Measurements from ENCODE around the gene ATPAF1.
"Not testable (repeated sequence)": the region's sequence is repeated elsewhere in the genome, so short reads cannot be mapped to it uniquely, and the experiment has no call there.

Gene ATPAF1

DNA sequence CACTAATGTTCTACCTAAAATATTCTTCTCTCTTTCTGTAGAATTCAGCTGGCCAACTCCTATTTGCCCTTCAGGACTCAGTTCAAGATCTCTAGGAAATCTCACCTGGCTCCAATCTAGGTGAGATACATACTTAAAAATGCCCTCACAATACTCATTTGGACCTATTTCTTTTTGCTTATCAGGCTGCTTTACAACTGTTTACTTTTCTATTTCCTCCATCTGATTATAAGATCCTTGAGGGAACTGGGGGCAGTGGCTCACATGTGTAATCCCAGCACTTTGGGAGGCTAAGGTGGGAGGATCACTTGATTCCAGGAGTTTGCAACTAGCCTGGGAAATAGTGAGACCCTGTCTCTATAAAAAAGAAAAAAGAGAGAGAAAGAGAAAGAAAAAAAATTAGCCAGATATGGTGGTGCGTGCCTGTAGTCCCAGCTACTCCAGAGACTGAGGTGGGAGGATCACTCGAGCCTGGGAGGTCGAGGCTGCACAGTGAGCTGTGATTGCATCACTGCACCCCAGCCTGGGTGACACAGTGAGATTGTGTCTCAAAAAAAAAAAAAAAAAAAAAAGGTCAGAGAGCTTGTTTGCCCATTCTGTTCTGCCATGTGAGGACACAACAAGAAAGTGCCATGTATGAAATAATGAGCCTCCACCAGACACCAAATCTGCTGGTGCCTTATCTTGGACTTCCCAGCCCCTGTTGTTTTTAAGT is 35.9 kb upstream of the ATPAF1 start:
- no peaks in the 10 kb centered on the region for H3K9me3 Mint-ChIP-seq
- no peaks in the 10 kb centered on the region for H3K4me1 Mint-ChIP-seq
- TF ChIP-seq, protein P1, sequence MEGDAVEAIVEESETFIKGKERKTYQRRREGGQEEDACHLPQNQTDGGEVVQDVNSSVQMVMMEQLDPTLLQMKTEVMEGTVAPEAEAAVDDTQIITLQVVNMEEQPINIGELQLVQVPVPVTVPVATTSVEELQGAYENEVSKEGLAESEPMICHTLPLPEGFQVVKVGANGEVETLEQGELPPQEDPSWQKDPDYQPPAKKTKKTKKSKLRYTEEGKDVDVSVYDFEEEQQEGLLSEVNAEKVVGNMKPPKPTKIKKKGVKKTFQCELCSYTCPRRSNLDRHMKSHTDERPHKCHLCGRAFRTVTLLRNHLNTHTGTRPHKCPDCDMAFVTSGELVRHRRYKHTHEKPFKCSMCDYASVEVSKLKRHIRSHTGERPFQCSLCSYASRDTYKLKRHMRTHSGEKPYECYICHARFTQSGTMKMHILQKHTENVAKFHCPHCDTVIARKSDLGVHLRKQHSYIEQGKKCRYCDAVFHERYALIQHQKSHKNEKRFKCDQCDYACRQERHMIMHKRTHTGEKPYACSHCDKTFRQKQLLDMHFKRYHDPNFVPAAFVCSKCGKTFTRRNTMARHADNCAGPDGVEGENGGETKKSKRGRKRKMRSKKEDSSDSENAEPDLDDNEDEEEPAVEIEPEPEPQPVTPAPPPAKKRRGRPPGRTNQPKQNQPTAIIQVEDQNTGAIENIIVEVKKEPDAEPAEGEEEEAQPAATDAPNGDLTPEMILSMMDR (IDR thresholded peaks at IDR 0.05; ENCODE audit: unreplicated experiment in 3 of 3): no peak
- peaks cover 49% of the 10 kb centered on the region for H3K36me3 Mint-ChIP-seq (ENCODE audit: low read depth)
- H3K27ac Mint-ChIP-seq: no peak overlapping the region
- no peaks in the 10 kb centered on the region for H3K27me3 Mint-ChIP-seq (ENCODE audit: low read depth)
- H3K4me3 Mint-ChIP-seq: no peak overlapping the region

DNA sequence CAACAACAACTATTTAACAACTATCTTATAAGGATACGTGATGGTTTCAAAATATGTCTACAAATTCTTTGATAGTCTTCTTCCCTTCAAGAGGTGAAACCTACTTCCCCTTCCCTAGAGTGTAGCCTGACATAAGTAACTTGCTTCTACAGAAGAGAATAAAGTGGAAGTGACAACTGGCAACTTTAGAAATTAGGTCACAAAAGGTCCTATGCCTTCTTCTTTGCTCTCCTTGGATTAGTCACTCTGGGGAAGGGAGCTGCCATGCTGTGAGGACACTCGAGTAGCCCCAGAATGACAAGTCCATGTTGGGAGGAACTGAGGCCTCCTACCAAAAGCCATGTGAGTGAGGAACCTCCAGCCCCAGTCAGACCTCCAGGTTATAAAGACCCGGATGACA is 31.5 kb upstream of the ATPAF1 start:
- Mint-ChIP-seq H3K36me3 (ENCODE audit: low read depth) (peaks cover 39% of the 10 kb centered on the region), H3K4me1 (no peaks in the 10 kb centered on the region), H3K4me3 (no peak overlapping the region), H3K9me3 (no peaks in the 10 kb centered on the region), H3K27me3 (ENCODE audit: low read depth) (no peaks in the 10 kb centered on the region), H3K27ac (no peak overlapping the region)
- TF ChIP-seq, protein P1 (IDR thresholded peaks at IDR 0.05; ENCODE audit: unreplicated experiment in 3 of 3): no peak

DNA sequence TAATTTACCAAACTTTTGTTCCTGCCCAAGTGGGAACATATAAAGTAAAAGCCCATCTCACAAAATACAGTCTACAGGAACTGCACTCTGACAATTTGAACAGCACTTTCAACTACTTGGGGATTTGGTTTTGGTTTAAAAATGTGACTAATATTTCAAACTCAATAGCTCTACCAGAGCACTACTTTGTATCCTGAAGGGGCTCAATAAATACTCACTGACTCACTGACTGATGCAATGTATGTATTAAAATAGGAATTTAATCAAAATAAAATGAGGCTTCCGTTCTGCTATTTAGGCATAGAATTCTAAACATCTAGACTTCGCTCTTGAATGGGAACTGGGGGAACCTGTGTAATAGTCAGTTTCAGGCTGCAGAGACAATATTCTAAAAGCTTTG is 28.9 kb upstream of the ATPAF1 start:
- no peaks in the 10 kb centered on the region for H3K27me3 Mint-ChIP-seq (ENCODE audit: low read depth)
- no peak overlapping the region for H3K4me3 Mint-ChIP-seq
- TF ChIP-seq, protein P1 (IDR thresholded peaks at IDR 0.05; ENCODE audit: unreplicated experiment in 3 of 3): no peak
- H3K27ac Mint-ChIP-seq: no peak overlapping the region
- H3K4me1 Mint-ChIP-seq: peaks cover 15% of the 10 kb centered on the region
- H3K9me3 Mint-ChIP-seq: no peaks in the 10 kb centered on the region
- peaks cover 37% of the 10 kb centered on the region for H3K36me3 Mint-ChIP-seq (ENCODE audit: low read depth)

DNA sequence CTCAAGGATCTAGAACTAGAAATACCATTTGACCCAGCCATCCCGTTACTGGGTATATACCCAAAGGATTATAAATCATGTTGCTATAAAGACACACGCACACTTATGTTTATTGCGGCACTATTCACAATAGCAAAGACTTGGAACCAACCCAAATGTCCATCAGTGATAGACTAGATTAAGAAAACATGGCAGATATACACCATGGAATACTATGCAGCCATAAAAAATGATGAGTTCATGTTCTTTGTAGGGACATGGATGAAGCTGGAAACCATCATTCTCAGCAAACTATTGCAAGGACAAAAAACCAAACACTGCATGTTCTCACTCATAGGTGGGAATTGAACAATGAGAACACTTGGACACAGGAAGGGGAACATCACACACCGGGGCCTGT is 26.5 kb upstream of the ATPAF1 start:
- peaks cover 50% of the 10 kb centered on the region for H3K36me3 Mint-ChIP-seq (ENCODE audit: low read depth)
- not testable (repeated sequence) for H3K4me3 Mint-ChIP-seq; H3K9me3 Mint-ChIP-seq; H3K27ac Mint-ChIP-seq; H3K27me3 Mint-ChIP-seq (ENCODE audit: low read depth)
- peaks cover 38% of the 10 kb centered on the region for H3K4me1 Mint-ChIP-seq

DNA sequence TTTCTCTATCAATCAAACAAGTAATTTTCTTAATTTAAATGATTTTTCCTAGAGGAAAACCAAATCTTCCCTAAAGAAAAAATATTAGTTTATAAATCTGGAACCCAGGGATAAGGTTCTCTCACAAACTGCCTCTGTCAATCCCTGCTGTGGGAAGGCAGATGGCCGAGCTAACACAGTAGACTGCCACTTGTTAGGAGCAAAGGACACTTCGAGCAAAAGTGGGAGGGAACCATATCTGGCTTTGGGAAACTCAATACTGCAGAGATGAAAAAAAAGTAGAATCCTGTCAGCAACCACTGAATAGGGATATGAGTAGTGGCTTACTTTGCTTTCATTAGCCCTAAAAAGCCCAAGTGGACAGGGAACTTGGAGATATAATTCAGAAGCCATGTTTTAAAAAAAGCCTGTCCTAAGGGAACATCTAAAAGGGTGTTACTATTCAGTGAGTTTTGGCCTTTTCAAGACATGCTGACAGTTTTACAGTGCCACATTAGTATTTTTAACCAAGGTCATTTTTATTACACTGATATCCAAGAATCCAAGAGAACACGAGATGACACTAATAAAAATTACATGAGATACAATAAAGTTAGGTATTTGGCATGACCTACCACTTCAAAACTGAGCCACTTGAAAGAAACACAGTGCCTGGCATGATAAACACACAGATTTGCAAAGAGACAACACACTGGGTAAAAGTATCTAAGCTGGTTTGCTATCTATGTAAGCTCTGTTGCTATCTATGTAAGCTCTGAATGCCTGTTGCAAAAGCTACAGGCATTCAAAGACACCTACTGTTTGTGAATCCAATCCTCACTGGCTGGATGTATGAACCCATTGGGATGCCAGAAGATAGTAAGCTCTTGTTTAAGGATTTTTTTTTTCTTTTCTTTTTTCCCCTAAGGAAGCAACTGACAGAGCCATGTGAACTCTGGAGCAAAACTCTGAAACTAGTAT is 24.9 kb upstream of the ATPAF1 start:
- Mint-ChIP-seq H3K4me3 (no peak overlapping the region), H3K36me3 (ENCODE audit: low read depth) (peaks cover 63% of the 10 kb centered on the region), H3K27ac (no peak overlapping the region), H3K27me3 (ENCODE audit: low read depth) (no peaks in the 10 kb centered on the region), H3K9me3 (no peaks in the 10 kb centered on the region), H3K4me1 (peaks cover 54% of the 10 kb centered on the region)
- TF ChIP-seq, protein P1 (IDR thresholded peaks at IDR 0.05; ENCODE audit: unreplicated experiment in 3 of 3): no peak

DNA sequence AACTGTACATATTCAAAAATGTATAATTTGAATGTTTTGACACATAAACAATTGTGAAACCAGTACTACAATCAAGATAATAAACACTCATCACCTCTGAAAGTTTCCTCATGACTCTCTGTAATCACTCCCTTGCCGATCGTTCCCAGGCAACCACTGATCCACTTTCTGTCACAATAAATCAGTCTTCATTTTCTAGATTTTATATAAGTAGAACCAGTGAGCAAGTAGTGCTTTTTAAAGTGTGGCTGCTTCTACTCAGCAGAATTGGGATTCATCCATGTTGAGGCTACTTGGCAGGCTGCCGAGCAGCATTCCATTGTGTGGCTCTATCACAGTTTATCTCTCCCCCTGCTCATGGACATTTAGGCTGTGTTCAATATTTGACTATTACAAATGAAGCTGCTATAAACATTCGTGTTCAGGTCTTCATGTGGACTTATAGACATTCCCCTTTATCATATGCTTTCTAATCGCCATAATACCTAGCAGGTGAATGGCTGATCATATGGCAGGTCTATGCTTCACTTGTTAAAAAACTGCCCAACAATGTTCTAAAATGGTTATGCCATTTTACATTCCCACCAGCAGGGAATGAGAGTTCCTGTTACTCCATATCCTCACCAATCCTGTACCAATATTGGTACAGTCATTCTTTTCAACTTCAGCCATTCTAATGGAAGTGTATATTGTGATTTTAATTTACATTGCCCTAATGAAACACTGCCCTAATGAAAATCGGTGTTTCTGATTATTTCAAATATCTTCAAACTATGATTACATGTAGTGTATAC is 24.0 kb upstream of the ATPAF1 start:
- H3K27ac Mint-ChIP-seq: peak overlapping the region in 2 of 3 experiments; percentile 27 to 40
- peaks cover 63% of the 10 kb centered on the region for H3K4me1 Mint-ChIP-seq
- H3K9me3 Mint-ChIP-seq: no peaks in the 10 kb centered on the region
- no peak overlapping the region for H3K4me3 Mint-ChIP-seq
- H3K36me3 Mint-ChIP-seq (ENCODE audit: low read depth): peaks cover 60% of the 10 kb centered on the region
- TF ChIP-seq, protein P1 (IDR thresholded peaks at IDR 0.05; ENCODE audit: unreplicated experiment in 3 of 3): no peak
- no peaks in the 10 kb centered on the region for H3K27me3 Mint-ChIP-seq (ENCODE audit: low read depth)
